ENCODE data around the gene KLHDC7A. TPM values are rescaled to one million over a fixed set of nuclear protein-coding genes. Genes with fewer than 3 reads are reported as not detected.

KLHDC7A gene
- total RNA-seq, 1 experiment from 2014 or later: 0.20 TPM

GRCh38 chr1:18495635-18496034 lies 14.9 kb downstream of the KLHDC7A start:
- CTCF ChIA-PET: no interaction called here
- no peak overlapping the region for H3K4me3 ChIP-seq

GRCh38 chr1:18496056-18496455 lies 15.3 kb downstream of the KLHDC7A start:
- no peaks in the 10 kb centered on the region for H3K4me1 ChIP-seq (replicated peaks; ENCODE audit: insufficient read depth)

More at GRCh38 chr1:18495635-18496034, 14.9 kb downstream of the KLHDC7A start:
- Histone ChIP-seq H3F3A (ENCODE audit: insufficient read depth, low read depth) (no peaks in the 10 kb centered on the region), H3K4me1 (replicated peaks; ENCODE audit: insufficient read depth) (no peaks in the 10 kb centered on the region), H3K9me3 (ENCODE audit: insufficient read depth, low read depth) (no peaks in the 10 kb centered on the region), H3K27ac (no peak overlapping the region), H3K79me2 (ENCODE audit: low read depth) (no peaks in the 10 kb centered on the region), H3K4me2 (no peak overlapping the region), H3K9me2 (ENCODE audit: insufficient read depth) (no peaks in the 10 kb centered on the region), H4K20me1 (ENCODE audit: insufficient read depth) (no peaks in the 10 kb centered on the region), H3K36me3 (ENCODE audit: low read depth) (no peaks in the 10 kb centered on the region), H3K27me3 (ENCODE audit: insufficient read depth, low read depth) (peaks cover 16% of the 10 kb centered on the region), H2AFZ (no peak overlapping the region)
- no peak for TF ChIP-seq CTCF (conservative IDR thresholded peaks at IDR 0.05)
- no peak for TF ChIP-seq EZH2 (IDR thresholded peaks at IDR 0.05; ENCODE audit: low read depth)
- intact Hi-C loops (cut with micrococcal nuclease; ENCODE audit: unreplicated experiment): no loop called here
- DNase-seq: no peak
- BruUV-seq (replicated peaks): no TSS peak
- POLR2A ChIA-PET (ENCODE audit: unreplicated experiment): no interaction called here

GRCh38 chr1:18496497-18497235 lies 15.9 kb downstream of the KLHDC7A start:
- intact Hi-C loops (cut with micrococcal nuclease; ENCODE audit: unreplicated experiment): no loop called here
- Histone ChIP-seq H3K4me3 (no peak overlapping the region), H3K9me2 (ENCODE audit: insufficient read depth) (no peaks in the 10 kb centered on the region), H3K9me3 (ENCODE audit: insufficient read depth, low read depth) (no peaks in the 10 kb centered on the region), H3F3A (ENCODE audit: insufficient read depth, low read depth) (no peaks in the 10 kb centered on the region), H3K79me2 (ENCODE audit: low read depth) (no peaks in the 10 kb centered on the region), H3K4me2 (no peak overlapping the region), H3K36me3 (ENCODE audit: low read depth) (no peaks in the 10 kb centered on the region), H3K27ac (no peak overlapping the region), H3K27me3 (ENCODE audit: insufficient read depth, low read depth) (peaks cover 10% of the 10 kb centered on the region; the same call in 1 of the 2 replicates), H4K20me1 (ENCODE audit: insufficient read depth) (no peaks in the 10 kb centered on the region), H3K4me1 (replicated peaks; ENCODE audit: insufficient read depth) (no peaks in the 10 kb centered on the region), H2AFZ (no peak overlapping the region)
- no TSS peak for BruUV-seq (replicated peaks)
- CTCF ChIA-PET: no interaction called here
- DNase-seq: no peak
- POLR2A ChIA-PET (ENCODE audit: unreplicated experiment): no interaction called here
- TF ChIP-seq EZH2 (IDR thresholded peaks at IDR 0.05; ENCODE audit: low read depth): no peak
- TF ChIP-seq CTCF (conservative IDR thresholded peaks at IDR 0.05): no peak

More at GRCh38 chr1:18496056-18496455, 15.3 kb downstream of the KLHDC7A start:
- no peaks in the 10 kb centered on the region for H3F3A ChIP-seq (ENCODE audit: insufficient read depth, low read depth)
- no peaks in the 10 kb centered on the region for H3K79me2 ChIP-seq (ENCODE audit: low read depth)
- H3K36me3 ChIP-seq (ENCODE audit: low read depth): no peaks in the 10 kb centered on the region
- CTCF ChIA-PET: no interaction called here
- H3K9me2 ChIP-seq (ENCODE audit: insufficient read depth): no peaks in the 10 kb centered on the region
- H3K4me3 ChIP-seq: no peak overlapping the region
- TF ChIP-seq EZH2 (IDR thresholded peaks at IDR 0.05; ENCODE audit: low read depth) (no peak), CTCF (conservative IDR thresholded peaks at IDR 0.05) (no peak)
- BruUV-seq (replicated peaks): no TSS peak
- intact Hi-C loops (cut with micrococcal nuclease; ENCODE audit: unreplicated experiment): no loop called here
- no peaks in the 10 kb centered on the region for H4K20me1 ChIP-seq (ENCODE audit: insufficient read depth)
- H3K27ac ChIP-seq: no peak overlapping the region
- no peaks in the 10 kb centered on the region for H3K9me3 ChIP-seq (ENCODE audit: insufficient read depth, low read depth)
- H3K27me3 ChIP-seq (ENCODE audit: insufficient read depth, low read depth): peaks cover 16% of the 10 kb centered on the region
- H3K4me2 ChIP-seq: no peak overlapping the region
- no peak for DNase-seq
- no peak overlapping the region for H2AFZ ChIP-seq
- POLR2A ChIA-PET (ENCODE audit: unreplicated experiment): no interaction called here

Measured in PC-9 (cell line).